GM21381 (cell line): ENCODE measurements around the gene ECI1.
"Not testable (repeated sequence)": the region's sequence is repeated elsewhere in the genome, so short reads cannot be mapped to it uniquely, and the experiment has no call there.

ENCODE experiments used
- ATAC-seq: cut with Tn5 transposase; IDR thresholded peaks from one replicate; pipeline ENCODE4 v1.9.1; 2021; ENCODE audit warnings: mild to moderate bottlenecking, moderate library complexity; ENCODE audit not compliant: unreplicated experiment

Gene ECI1

DNA sequence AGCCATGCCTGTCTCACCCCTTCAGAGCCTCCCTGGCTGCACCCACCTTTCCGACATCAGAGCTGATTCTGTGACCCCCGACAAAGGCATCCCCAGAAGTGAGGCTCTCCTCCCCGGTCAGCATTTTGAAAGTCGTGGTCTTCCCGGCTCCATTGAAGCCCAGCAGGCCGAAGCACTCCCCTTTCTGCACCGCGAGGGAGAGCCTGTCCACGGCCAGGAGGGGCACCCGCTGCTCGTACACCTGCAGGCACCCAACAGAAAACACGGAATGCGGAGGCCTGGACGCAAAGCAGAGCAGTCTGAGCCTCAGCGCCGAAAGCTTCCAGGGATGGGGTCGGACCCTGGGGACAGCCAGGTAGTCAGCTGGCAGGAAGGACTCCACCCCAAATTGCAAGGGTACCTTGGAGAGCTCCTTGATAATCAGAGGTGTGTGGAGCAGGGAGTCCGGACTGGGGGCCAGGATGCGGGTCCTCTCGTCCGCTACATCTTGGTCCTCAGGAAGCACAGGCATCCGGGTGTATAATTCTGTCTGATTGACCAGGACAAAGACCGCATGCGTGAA is 29.7 kb upstream of the ECI1 start:
- no peak for ATAC-seq

GRCh38 chr16:2280461-2280860 is 29.1 kb upstream of the ECI1 start:
- ATAC-seq: no peak

DNA sequence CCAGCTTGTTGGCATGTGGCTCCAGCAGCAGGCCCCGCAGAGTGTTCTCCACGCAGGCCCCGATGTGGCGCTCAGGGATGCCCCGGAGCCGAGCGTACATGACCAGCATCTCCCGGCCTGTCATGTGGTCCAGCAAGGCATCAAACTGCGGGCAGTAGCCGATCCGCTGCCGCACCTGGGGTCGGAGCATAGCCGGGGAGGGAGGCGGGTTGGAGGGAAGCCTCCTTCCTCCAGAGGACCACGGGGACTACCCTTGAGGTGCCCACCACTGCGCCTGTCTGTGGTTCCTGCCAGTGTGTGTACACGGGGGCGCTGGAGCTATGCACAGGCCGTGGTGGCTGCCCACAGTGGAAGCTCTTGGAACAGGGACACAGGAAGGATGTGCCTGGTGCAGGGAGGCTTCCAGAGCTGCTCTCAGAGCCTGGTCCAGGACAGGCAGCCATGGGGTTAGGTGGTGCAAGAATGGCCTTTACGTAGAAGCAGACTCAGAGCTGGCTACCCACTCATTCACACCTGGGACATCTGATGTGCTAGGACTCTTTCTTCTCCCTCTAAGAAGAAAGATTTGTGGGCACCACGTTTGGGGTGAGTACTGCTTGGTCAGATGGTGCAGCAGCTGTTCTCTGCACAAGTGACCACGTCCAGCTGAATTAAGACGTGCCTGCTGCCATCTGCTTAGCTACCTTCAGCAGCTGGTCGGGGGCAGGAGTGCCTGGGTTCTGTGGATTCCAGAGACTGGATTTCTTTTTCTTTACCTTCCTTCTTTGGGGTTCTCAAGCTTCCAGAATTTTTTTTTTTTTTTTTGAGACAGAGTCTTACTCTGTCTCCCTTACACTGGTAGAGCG is 27.8 kb upstream of the ECI1 start:
- no peak for ATAC-seq

DNA sequence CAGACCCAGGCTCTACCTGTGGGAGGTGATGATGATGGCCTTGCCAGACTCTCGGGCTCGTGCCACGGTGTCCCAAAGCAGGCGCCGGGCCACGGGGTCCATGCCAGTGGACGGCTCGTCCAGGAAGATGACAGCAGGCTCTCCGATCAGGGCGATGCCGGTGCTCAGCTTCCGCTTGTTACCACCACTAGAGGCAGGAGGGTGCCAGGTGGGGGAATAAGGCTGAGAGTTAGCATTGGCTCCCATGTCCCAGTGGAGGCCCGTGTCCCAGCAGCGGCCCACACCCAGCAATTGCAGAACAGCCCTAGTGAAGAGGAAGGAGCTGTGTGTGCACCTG is 26.9 kb upstream of the ECI1 start:
- no peak for ATAC-seq

GRCh38 chr16:2277466-2278271 is 26.3 kb upstream of the ECI1 start:
- no peak for ATAC-seq

- ATAC-seq: no peak
Observed at GRCh38 chr16:2276368-2277195, 25.2 kb upstream of the ECI1 start.

- ATAC-seq: no peak
Observed at GRCh38 chr16:2275476-2276367, 24.3 kb upstream of the ECI1 start.

GRCh38 chr16:2273931-2274330 is 22.5 kb upstream of the ECI1 start:
- ATAC-seq: no peak

GRCh38 chr16:2273484-2273883 is 22.1 kb upstream of the ECI1 start:
- ATAC-seq: no peak

DNA sequence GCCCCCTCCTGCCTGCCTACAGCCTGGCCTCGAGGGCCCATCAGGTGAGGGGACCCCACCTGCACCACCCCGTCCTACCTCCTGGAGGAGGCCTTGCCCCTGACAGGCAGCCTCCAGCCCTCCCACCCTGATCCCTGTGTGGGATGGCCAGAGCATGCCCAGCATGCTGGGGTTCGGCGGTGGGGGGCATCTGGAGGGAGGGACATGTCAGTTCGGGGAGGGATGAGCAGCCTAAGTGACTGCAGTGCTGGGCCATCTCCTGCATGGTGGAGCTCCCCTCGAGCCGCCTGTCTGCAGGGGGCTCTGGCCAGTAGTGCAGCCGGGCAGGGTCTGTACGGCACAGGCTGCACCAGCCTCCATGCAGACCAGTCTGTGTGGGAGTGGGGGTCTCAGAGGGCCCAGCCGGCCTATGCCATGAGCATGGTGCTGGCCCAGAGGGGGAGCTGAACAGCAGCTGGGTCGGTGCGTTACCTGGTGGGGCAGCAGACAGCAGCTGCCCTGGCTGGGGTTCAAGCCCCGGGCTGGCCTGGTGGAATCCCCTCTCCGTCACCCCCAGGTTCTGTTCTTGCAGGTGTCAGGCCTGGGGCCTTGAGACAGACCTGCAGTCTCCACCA is 20.6 kb upstream of the ECI1 start:
- no peak for ATAC-seq

- no peak for ATAC-seq
Observed at GRCh38 chr16:2270588-2271470, 19.4 kb upstream of the ECI1 start.

GRCh38 chr16:2270070-2270462 is 18.7 kb upstream of the ECI1 start:
- no peak for ATAC-seq

- peak; percentile 75 for ATAC-seq
Observed at GRCh38 chr16:2267913-2268666, 16.7 kb upstream of the ECI1 start, which contains the start of gene RNPS1. Gene RNPS1 (minus strand): TSS chr16:2268126. CDS start chr16:2264643, 3,483 bp downstream.

DNA sequence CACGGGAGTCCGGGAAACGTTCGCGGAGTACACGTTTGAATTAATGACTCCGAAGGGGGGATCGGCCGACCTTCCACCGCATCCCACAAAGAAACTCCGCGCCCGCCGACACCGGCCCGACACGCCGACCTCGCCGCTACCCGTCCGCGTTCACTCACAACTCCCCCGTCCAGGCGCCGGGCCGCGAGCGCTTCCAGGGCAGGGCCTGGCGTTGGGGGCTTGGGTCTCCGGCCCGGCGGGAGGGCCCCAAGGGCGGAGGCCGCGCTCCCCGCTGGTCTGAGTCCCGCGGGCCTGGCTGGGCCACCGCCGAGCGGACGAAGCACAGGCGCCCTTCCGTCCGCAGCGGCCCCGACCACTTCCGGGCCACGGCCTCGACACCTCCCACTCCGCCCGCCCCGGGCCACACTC is 16.1 kb upstream of the ECI1 start:
- ATAC-seq: peak; percentile 57

DNA sequence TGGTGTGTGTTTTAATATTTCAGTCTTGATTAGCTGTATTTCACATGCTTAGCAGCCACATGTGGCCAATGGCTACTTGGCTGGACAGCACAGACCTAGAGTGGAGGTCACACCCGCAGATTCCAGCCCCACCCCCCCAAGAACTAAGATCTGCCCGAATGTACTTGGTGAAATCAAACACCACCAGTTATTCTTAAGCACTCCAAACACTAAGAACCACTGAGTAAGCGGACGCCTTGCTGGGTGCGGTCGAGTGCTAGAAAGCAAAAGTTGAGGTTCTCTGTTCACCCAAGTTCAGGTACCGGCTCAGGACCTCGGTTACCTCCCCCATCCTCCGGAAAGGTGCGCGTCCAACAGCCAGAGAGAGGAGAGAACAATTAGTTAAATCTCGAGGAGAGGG is 15.5 kb upstream of the ECI1 start:
- ATAC-seq: not testable (repeated sequence)

GRCh38 chr16:2263026-2263425 is 11.6 kb upstream of the ECI1 start:
- ATAC-seq: not testable (repeated sequence)

- ATAC-seq: no peak
Observed at GRCh38 chr16:2260250-2260649, 8.9 kb upstream of the ECI1 start.

DNA sequence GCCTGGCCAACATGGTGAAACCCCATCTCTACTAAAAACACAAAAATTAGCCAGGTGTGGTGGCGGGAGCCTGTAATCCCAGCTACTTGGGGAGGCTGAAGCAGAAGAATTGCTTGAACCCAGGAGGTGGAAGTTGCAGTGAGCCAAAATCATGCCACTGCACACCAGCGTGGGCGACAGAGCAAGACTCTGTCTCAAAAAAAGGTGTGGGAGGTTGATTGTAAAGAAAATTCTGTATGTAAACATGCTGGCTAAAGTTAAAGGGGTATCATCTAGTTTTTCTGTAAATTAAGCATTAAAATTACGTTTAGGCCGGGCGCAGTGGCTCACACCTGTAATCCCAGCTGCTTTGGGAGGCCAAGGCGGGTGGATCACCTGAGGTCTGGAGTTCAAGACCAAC is 7.1 kb upstream of the ECI1 start:
- not testable (repeated sequence) for ATAC-seq
